ENCODE measurements around the gene POLA2. TPM values are rescaled to one million over a fixed set of nuclear protein-coding genes. Genes with fewer than 3 reads are reported as not detected.

POLA2 gene, protein sequence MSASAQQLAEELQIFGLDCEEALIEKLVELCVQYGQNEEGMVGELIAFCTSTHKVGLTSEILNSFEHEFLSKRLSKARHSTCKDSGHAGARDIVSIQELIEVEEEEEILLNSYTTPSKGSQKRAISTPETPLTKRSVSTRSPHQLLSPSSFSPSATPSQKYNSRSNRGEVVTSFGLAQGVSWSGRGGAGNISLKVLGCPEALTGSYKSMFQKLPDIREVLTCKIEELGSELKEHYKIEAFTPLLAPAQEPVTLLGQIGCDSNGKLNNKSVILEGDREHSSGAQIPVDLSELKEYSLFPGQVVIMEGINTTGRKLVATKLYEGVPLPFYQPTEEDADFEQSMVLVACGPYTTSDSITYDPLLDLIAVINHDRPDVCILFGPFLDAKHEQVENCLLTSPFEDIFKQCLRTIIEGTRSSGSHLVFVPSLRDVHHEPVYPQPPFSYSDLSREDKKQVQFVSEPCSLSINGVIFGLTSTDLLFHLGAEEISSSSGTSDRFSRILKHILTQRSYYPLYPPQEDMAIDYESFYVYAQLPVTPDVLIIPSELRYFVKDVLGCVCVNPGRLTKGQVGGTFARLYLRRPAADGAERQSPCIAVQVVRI
- total RNA-seq: 10 to 100 TPM; 62.9 to 66.9 TPM

DNA sequence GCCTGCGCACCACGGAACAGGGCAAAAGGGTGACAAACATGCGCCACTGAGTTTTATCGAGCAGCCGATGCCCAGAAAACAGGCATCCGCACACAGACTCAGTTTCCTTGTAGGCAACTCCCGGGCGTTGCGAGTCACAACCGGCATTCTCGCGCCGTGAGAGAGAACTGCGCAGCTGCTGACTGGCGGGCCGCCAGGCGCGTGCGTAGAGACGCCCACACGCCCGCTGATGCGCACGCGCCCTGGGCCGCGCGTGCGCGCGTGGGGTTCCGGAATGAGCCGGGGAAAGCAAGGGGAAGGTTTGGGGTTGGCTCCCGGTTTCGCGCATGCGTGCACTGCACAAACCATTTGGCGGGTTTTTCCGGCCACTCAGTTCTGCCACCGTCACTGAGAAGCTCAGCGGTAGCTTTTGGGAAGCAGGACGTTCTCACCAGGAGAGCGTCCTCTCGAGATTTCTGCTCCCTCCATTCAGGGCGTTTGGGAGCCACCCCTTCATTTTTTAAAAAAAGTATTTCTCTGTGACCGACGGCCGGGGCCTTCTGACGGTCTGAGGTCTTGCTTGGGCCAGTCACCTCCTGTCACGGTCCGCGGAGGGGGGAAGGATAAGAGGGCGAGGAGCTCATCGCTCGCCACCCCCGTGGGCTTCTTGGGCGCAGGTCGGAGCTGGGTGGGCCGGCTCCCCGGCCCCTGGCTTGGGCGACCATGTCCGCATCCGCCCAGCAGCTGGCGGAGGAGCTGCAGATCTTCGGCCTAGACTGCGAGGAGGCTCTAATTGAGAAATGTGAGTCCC, at the start of gene POLA2:
Gene POLA2, plus strand, starts transcription at position 372 of the 790 bp plus-strand sequence. Its CDS starts 331 bp downstream, at position 703.
- Mint-ChIP-seq H3K27me3 (no peaks in the 10 kb centered on the region), H3K27ac (peak within 1 kb of the TSS; percentile 94), H3K9me3 (no peaks in the 10 kb centered on the region), H3K4me3 (peak within 1 kb of the TSS; percentile 94), H3K36me3 (peaks cover 34% of the 10 kb centered on the region), H3K4me1 (ENCODE audit: low read depth) (peaks cover 36% of the 10 kb centered on the region)
- ChIA-PET CTCF (interaction anchor here (0.8 to 2.6 kb wide), 14 partner anchors 11 to 247 kb away, joined by 3 to 22 read pairs (median 6); partner anchors contain the start of genes CAPN1, CDC42EP2 and DPF2), POLR2A (interaction anchor here (0.9 to 2.2 kb wide), 19 partner anchors 9 to 628 kb away, joined by 3 to 23 read pairs (median 4); partner anchors contain the start of genes CAPN1, CDC42EP2, DPF2 and FAU)
- intact Hi-C loops (cut with micrococcal nuclease): loop anchor here (1.0 to 10.0 kb wide), 4 partner anchors 73 to 253 kb away; partner anchors contain the start of genes CAPN1 and SYVN1
- DNase-seq: peak; percentile 98

DNA sequence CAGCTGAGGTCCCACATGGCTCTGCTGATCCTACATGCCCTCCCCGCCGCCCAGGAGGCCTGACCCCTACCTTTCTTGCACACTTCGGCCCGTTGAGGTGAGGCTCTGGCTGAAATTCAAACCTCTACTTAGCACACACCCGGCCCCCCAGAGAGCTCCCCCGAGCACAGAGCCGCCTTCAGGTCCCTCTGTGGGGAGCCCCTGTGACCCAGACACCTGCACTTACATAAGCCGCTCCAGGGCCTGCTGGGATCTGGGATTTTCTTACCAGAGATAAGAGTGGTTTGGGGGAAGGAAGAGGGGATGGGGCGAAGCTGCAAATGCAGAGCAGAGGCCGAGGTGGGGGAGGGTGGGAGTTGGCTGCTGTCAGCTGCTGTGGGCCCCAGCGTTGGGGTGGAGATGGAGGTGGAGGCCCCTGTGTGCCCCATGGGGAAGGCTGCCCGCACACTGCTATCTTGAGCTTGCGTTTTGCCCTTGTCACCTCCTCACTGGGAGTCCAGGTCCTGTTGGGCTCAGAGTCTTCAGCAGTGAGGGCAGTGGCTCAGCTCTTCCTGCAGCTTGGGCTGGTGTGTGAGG, 49.4 kb upstream of the POLA2 start:
- H3K27ac Mint-ChIP-seq: no peak overlapping the region
- ChIA-PET POLR2A (interaction anchor here (1.4 kb wide), 1 partner anchor 15 kb away, joined by 3 read pairs; no protein-coding TSS in a partner anchor), CTCF (interaction anchor here (1.0 to 1.2 kb wide), 2 partner anchors 13 to 98 kb away, joined by 3 read pairs; no protein-coding TSS in a partner anchor)
- intact Hi-C loops (cut with micrococcal nuclease): no loop called here
- H3K27me3 Mint-ChIP-seq: peaks cover 3% of the 10 kb centered on the region
- no peak for DNase-seq
- no peak overlapping the region for H3K4me3 Mint-ChIP-seq
- H3K9me3 Mint-ChIP-seq: peaks cover 4% of the 10 kb centered on the region
- peaks cover 18% of the 10 kb centered on the region for H3K4me1 Mint-ChIP-seq (ENCODE audit: low read depth)
- H3K36me3 Mint-ChIP-seq: peaks cover 13% of the 10 kb centered on the region

DNA sequence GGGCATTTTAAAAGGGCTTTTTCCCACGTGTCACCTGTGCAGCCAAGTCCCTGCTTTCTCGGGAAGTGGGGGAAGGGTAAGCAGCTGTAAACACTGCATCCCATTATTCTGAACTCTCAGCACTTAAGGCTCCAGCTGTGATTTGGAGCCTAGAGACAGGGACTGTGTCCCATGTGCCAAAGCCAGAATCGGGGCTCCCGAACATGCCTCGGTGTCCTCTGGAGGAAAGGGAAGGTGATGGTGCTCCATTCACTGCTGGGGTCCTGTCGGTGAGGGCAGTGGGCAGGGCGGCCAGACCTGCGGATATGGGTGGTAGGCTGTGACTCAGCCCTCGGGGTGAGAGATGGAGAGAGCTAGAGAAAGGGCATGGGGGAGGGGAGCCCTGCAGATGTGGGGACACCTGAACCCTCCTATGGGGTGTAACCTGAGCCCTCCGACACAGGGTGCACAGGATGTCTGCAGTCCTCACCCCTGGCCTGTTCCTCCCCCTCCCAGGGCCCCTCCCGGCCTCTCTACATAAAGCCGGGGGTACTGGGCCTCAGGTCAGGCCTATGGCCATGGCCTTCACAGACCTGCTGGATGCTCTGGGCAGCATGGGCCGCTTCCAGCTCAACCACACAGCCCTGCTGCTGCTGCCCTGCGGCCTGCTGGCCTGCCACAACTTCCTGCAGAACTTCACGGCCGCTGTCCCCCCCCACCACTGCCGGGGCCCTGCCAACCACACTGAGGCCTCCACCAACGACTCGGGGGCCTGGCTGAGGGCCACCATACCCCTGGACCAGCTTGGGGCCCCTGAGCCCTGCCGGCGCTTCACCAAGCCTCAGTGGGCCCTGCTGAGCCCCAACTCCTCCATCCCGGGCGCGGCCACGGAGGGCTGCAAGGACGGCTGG, 48.2 kb upstream of the POLA2 start:
- peaks cover 3% of the 10 kb centered on the region for H3K27me3 Mint-ChIP-seq
- H3K27ac Mint-ChIP-seq: no peak overlapping the region
- peaks cover 4% of the 10 kb centered on the region for H3K9me3 Mint-ChIP-seq
- no peak overlapping the region for H3K4me3 Mint-ChIP-seq
- peaks cover 18% of the 10 kb centered on the region for H3K4me1 Mint-ChIP-seq (ENCODE audit: low read depth)
- POLR2A ChIA-PET: interaction anchor here (1.0 kb wide), 1 partner anchor 11 kb away, joined by 3 read pairs; no protein-coding TSS in a partner anchor
- intact Hi-C loops (cut with micrococcal nuclease): no loop called here
- CTCF ChIA-PET: interaction anchor here (0.7 to 1.3 kb wide), 2 partner anchors 10 to 120 kb away, joined by 3 read pairs; no protein-coding TSS in a partner anchor
- peaks cover 13% of the 10 kb centered on the region for H3K36me3 Mint-ChIP-seq
- peak; percentile 17 for DNase-seq

DNA sequence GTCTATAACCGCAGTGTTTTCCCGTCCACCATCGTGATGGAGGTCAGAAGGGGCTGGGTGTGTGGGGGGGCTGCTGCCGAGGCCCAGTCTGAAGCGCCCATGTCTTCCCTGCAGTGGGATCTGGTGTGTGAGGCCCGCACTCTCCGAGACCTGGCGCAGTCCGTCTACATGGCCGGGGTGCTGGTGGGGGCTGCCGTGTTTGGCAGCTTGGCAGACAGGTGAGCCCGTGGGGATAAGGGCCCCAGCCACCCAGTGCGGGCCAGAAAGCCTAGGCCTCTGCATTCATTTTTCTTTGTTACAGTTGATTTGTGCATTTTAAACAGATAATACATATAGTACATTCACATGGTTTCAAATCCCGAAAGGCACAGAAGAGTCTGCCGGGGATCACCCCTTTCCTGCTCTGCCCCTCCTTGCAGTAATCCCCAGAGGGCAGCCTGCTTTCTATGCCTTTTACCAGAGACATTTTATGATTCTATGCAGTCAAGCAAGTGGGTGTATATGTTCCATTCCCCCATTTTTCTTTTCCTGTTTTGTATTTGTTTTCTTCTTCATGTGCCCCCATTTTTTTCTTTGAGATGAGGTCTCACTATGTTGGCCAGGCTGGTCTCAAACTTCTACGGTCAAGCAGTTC, 47.4 kb upstream of the POLA2 start:
- Mint-ChIP-seq H3K27ac (no peak overlapping the region), H3K27me3 (peaks cover 3% of the 10 kb centered on the region), H3K9me3 (peaks cover 4% of the 10 kb centered on the region), H3K4me1 (ENCODE audit: low read depth) (peaks cover 17% of the 10 kb centered on the region), H3K36me3 (peaks cover 8% of the 10 kb centered on the region), H3K4me3 (no peak overlapping the region)
- ChIA-PET POLR2A (interaction anchor here (1.0 to 1.1 kb wide), 2 partner anchors 10 to 101 kb away, joined by 3 read pairs; no protein-coding TSS in a partner anchor), CTCF (interaction anchor here (0.9 to 1.3 kb wide), 3 partner anchors 9 to 11 kb away, joined by 3 to 4 read pairs (median 3); no protein-coding TSS in a partner anchor)
- intact Hi-C loops (cut with micrococcal nuclease): no loop called here
- no peak for DNase-seq

DNA sequence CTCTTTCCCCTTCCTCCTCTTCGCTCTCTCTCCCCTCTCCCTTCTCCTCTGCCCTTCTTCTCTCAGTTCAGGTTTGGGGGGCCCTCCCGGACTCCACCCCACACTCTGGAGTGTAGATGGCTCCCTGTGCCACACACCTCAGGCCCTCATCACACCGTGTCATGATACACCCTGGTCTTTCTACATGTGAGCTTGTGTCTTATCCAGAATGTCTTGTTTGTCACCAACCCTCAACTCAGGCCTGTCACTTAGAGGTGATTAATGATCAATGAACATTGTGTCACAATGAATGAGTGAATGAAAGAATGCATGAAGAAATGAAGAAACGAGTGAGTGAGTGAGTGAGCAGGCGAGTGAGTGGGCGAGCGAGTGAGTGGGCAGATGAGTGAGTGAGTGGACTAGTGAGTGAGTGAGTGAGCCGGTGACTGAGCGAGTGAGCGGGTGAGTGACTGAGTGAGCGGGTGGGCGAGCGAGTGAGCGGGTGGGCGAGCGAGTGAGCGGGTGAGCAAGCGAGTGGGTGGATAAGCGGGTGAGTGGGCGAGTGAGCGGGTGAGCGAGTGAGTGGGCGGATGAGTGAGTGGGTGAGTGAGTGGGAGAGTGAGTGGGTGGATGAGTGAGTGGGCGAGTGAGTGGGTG, 46.2 kb upstream of the POLA2 start:
- intact Hi-C loops (cut with micrococcal nuclease): no loop called here
- ChIA-PET CTCF (interaction anchor here (0.6 to 1.1 kb wide), 4 partner anchors 10 to 391 kb away, joined by 3 to 4 read pairs (median 3); partner anchors contain the start of gene CAPN1), POLR2A (interaction anchor here (1.1 kb wide), 1 partner anchor 100 kb away, joined by 3 read pairs; no protein-coding TSS in a partner anchor)
- peaks cover 4% of the 10 kb centered on the region for H3K9me3 Mint-ChIP-seq
- peaks cover 4% of the 10 kb centered on the region for H3K36me3 Mint-ChIP-seq
- DNase-seq: peak; percentile 65
- H3K27me3 Mint-ChIP-seq: peaks cover 3% of the 10 kb centered on the region
- peak overlapping the region; percentile 64 for H3K4me3 Mint-ChIP-seq
- peak overlapping the region; percentile 86 for H3K27ac Mint-ChIP-seq
- peaks cover 22% of the 10 kb centered on the region for H3K4me1 Mint-ChIP-seq (ENCODE audit: low read depth)

DNA sequence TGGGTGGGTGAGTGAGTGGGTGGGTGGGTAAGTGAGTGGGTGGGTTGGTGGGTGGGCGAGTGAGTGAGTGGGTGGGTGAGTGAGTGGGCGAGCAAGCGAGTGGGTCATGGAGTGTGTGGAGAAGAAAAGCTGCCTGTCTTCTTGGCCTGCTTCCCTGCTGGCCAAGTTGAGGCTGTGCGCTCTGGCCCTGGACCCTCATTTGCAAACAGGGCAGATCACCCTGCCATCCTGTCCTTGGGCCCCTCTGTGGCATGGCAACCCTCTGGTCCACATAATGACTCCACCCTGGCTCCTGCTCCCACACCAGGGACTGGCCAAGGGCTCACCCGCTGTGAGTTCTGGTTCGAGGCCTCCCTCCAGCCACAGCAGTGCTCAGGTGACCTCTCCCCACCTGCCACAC, 44.9 kb upstream of the POLA2 start:
- H3K4me3 Mint-ChIP-seq: no peak overlapping the region
- ChIA-PET POLR2A (no interaction called here), CTCF (no interaction called here)
- no peak for DNase-seq
- peaks cover 3% of the 10 kb centered on the region for H3K36me3 Mint-ChIP-seq
- intact Hi-C loops (cut with micrococcal nuclease): no loop called here
- peaks cover 4% of the 10 kb centered on the region for H3K9me3 Mint-ChIP-seq
- H3K27ac Mint-ChIP-seq: peak overlapping the region; percentile 6
- peaks cover 22% of the 10 kb centered on the region for H3K4me1 Mint-ChIP-seq (ENCODE audit: low read depth)
- H3K27me3 Mint-ChIP-seq: peaks cover 3% of the 10 kb centered on the region

DNA sequence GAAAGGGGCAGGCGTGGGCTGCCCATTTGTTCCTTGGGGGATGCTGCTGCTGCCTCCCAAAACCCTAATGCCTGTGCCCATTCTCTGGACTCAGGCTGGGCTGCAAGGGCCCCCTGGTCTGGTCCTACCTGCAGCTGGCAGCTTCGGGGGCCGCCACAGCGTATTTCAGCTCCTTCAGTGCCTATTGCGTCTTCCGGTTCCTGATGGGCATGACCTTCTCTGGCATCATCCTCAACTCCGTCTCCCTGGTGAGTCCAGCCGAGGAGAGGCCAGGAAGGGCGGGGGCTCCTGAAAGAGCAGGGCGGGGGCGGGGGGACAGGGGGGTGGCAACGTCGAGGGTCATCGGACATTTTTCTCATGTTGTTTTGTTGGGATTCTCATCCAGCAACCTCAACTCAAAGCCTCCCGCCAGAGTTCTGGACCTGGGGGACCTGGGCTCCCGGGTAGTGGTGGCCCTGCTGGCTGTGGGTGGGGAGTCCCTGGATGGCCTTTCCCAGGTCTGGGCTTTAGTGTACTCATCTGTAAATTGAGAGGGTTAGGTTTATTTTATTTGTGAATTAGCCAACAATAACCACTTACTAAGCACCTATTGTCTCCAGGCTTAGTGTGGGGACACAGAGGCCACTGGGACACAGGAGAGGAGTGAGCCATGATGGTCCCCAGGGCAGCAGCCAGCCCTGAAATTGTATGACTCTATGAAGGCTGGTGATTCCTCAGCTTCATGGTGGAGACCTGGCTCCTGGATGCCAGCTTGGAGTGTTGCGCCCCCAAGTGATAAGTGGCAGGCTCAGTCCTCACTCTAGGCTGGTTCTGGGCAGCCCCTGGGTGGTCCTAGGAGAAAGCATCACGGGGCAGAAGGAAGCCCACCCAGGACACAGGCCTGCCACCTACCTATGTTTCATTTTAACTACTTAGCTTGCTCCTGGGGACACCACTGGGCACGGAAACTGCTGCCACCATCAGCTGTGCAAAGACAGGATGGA, 44.0 kb upstream of the POLA2 start:
- Mint-ChIP-seq H3K36me3 (peaks cover 3% of the 10 kb centered on the region), H3K27me3 (peaks cover 3% of the 10 kb centered on the region), H3K27ac (no peak overlapping the region), H3K4me3 (no peak overlapping the region), H3K4me1 (ENCODE audit: low read depth) (peaks cover 22% of the 10 kb centered on the region), H3K9me3 (peaks cover 4% of the 10 kb centered on the region)
- intact Hi-C loops (cut with micrococcal nuclease): no loop called here
- ChIA-PET POLR2A (no interaction called here), CTCF (interaction anchor here (0.5 to 11.6 kb wide), 3 partner anchors 98 to 122 kb away, joined by 3 to 155 read pairs (median 6); partner anchors contain the start of gene CDC42EP2)
- no peak for DNase-seq

DNA sequence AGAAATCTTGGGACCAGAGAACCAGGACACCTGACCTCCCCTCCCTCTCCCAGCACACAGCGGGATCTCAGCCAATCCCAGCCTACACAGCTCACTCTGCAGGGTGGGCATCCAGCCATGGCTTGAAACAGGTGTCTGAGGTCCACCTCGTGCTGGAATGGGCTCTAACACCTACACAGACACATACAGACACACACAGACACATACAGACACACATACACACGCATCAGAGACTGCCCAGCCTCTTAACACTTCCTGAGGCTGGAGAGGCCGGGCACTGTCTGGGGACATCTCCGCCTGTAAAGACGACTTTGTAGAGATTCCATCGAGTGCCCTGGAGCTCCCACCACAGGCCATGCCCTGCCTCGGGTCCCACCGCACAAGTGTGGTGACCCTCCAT, 43.3 kb upstream of the POLA2 start:
- intact Hi-C loops (cut with micrococcal nuclease): no loop called here
- Mint-ChIP-seq H3K36me3 (peaks cover 3% of the 10 kb centered on the region), H3K4me1 (ENCODE audit: low read depth) (peaks cover 18% of the 10 kb centered on the region), H3K9me3 (peaks cover 4% of the 10 kb centered on the region), H3K27ac (no peak overlapping the region), H3K27me3 (peaks cover 4% of the 10 kb centered on the region), H3K4me3 (no peak overlapping the region)
- CTCF ChIA-PET: interaction anchor here (1.4 to 11.6 kb wide), 3 partner anchors 32 to 111 kb away, joined by 5 to 155 read pairs (median 6); partner anchors contain the start of gene CDC42EP2
- DNase-seq: no peak
- POLR2A ChIA-PET: no interaction called here

DNA sequence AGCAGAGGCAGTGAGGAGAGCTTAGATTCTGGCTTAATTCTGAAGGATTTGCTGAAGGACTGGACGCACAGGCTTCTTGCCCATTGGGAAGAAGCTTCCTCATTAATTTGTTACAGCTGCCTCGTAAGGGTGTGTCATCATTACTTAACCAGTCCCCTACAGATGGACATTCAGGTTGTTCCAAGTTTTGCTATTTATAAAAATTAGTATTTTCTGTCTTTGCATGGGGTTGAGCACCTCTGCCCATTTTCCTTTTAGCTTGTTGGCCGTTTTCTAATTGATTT, 41.9 kb upstream of the POLA2 start:
- POLR2A ChIA-PET: no interaction called here
- CTCF ChIA-PET: interaction anchor here (0.9 to 11.6 kb wide), 4 partner anchors 15 to 110 kb away, joined by 3 to 155 read pairs (median 6); partner anchors contain the start of gene CDC42EP2
- Mint-ChIP-seq H3K27ac (no peak overlapping the region), H3K4me1 (ENCODE audit: low read depth) (peaks cover 13% of the 10 kb centered on the region), H3K36me3 (peaks cover 3% of the 10 kb centered on the region), H3K9me3 (peaks cover 4% of the 10 kb centered on the region), H3K4me3 (no peak overlapping the region), H3K27me3 (peaks cover 8% of the 10 kb centered on the region)
- no peak for DNase-seq
- intact Hi-C loops (cut with micrococcal nuclease): no loop called here

Data from activated CD4-positive, alpha-beta memory T cell treated with anti-CD3 and anti-CD28 coated beads for 36 hours (primary cell).